Upper lobe of right lung (tissue), 1 donor: Measurements from ENCODE around the gene CD19. TPM values are rescaled to one million over a fixed set of nuclear protein-coding genes. Genes with fewer than 3 reads are reported as not detected.

Experiments used
- ATAC-seq: fragments of 200-7000 bp; cut with Tn5 transposase; one replicate; pipeline ENCODE4 v1.9.1; 2020; ENCODE audit warnings: mild to moderate bottlenecking, moderate library complexity
- DNase-seq: peaks from one replicate; pipeline ENCODE4 v3.0.0-alpha.2; 2020
- H3K27ac ChIP-seq: fragments of 200-600 bp; one replicate; pipeline ENCODE4 v1.8.0; 2022
- H3K27me3 ChIP-seq: fragments of 200-600 bp; one replicate; pipeline ENCODE4 v1.8.0; 2022; ENCODE audit warnings: mild to moderate bottlenecking
- H3K36me3 ChIP-seq: fragments of 200-600 bp; one replicate; pipeline ENCODE4 v1.8.0; 2022
- H3K4me1 ChIP-seq: fragments of 200-600 bp; one replicate; pipeline ENCODE4 v1.8.0; 2022
- H3K4me3 ChIP-seq: fragments of 200-600 bp; one replicate; pipeline ENCODE4 v1.8.0; 2022; ENCODE audit warnings: mild to moderate bottlenecking
- H3K9me3 ChIP-seq: fragments of 200-600 bp; one replicate; pipeline ENCODE4 v1.8.0; 2022
- CTCF ChIP-seq: fragments of 200-600 bp; IDR thresholded peaks from one replicate; pipeline ENCODE4 v1.8.0; 2022; ENCODE audit warnings: antibody characterized with exemption
- intact Hi-C: fragments of 100-400 bp; cut with DNase I; formaldehyde crosslinking; loops from one replicate; pipeline ENCODE4 v1.11.0; 2022
- total RNA-seq: library from RNA; stranded (reverse); fragmentation: NEBNext Ultra II Directional; extraction: Animal tissue kit (Norgen Biotek cat#: 25700); gene quantifications from one replicate; pipeline ENCODE4 v1.2.1, GENCODE V29; 2021
- donor health status: DM: no; HTN: yes; CAD: no; lungs with severe emphysema.

The CD19 gene
- total RNA-seq, 1 donor from 2014 or later: not detected

GRCh38 chr16:28891964-28892890 is 39.5 kb upstream of the CD19 start:
- no peaks in the 10 kb centered on the region for H3K36me3 ChIP-seq
- no peak overlapping the region for H3K27ac ChIP-seq
- no peak overlapping the region for H3K4me3 ChIP-seq
- TF ChIP-seq CTCF: no peak
- intact Hi-C loops: no loop called here
- no peak for DNase-seq
- no peak for ATAC-seq
- no peaks in the 10 kb centered on the region for H3K27me3 ChIP-seq
- H3K9me3 ChIP-seq: no peaks in the 10 kb centered on the region
- H3K4me1 ChIP-seq: no peaks in the 10 kb centered on the region

GRCh38 chr16:28893291-28893690 is 38.5 kb upstream of the CD19 start:
- DNase-seq (no peak), ATAC-seq (no peak)
- Histone ChIP-seq H3K27me3 (no peaks in the 10 kb centered on the region), H3K9me3 (no peaks in the 10 kb centered on the region), H3K4me3 (no peak overlapping the region), H3K4me1 (no peaks in the 10 kb centered on the region), H3K27ac (no peak overlapping the region), H3K36me3 (no peaks in the 10 kb centered on the region)
- TF ChIP-seq CTCF: no peak
- intact Hi-C loops: no loop called here

- H3K4me1 ChIP-seq: no peaks in the 10 kb centered on the region
- H3K27ac ChIP-seq: no peak overlapping the region
- DNase-seq (no peak), ATAC-seq (no peak)
- no peaks in the 10 kb centered on the region for H3K27me3 ChIP-seq
- no peak for TF ChIP-seq CTCF
- intact Hi-C loops: no loop called here
- no peaks in the 10 kb centered on the region for H3K36me3 ChIP-seq
- H3K4me3 ChIP-seq: no peak overlapping the region
- no peaks in the 10 kb centered on the region for H3K9me3 ChIP-seq
Observed at GRCh38 chr16:28895609-28896008, 36.2 kb upstream of the CD19 start.

- Histone ChIP-seq H3K36me3 (no peaks in the 10 kb centered on the region), H3K27me3 (no peaks in the 10 kb centered on the region), H3K9me3 (no peaks in the 10 kb centered on the region), H3K27ac (no peak overlapping the region), H3K4me3 (no peak overlapping the region), H3K4me1 (no peaks in the 10 kb centered on the region)
- no peak for DNase-seq
- intact Hi-C loops: no loop called here
- no peak for ATAC-seq
- TF ChIP-seq CTCF: no peak
Observed at GRCh38 chr16:28897826-28898225, 33.9 kb upstream of the CD19 start.

- H3K4me3 ChIP-seq: no peak overlapping the region
- TF ChIP-seq CTCF: no peak
- H3K36me3 ChIP-seq: no peaks in the 10 kb centered on the region
- H3K27ac ChIP-seq: no peak overlapping the region
- intact Hi-C loops: no loop called here
- no peaks in the 10 kb centered on the region for H3K9me3 ChIP-seq
- DNase-seq: no peak
- no peaks in the 10 kb centered on the region for H3K27me3 ChIP-seq
- H3K4me1 ChIP-seq: no peaks in the 10 kb centered on the region
- no peak for ATAC-seq
Observed at GRCh38 chr16:28898266-28898665, 33.5 kb upstream of the CD19 start.
